Testis (tissue), 2 donors: Measurements from ENCODE around the gene RNU4-1.

Source experiments
- CTCF ChIP-seq, 3 experiments: fragments of 450-650 bp in 2 of 3; fragments of 200-600 bp in 1 of 3; sonication (generic) in 1 of 3; IDR thresholded peaks; one replicate each; pipeline ENCODE4 v1.5.1; 2016 to 2019; ENCODE audit warnings: antibody characterized with exemption in 3 of 3, mild to moderate bottlenecking in 2 of 3, moderate library complexity in 1 of 3
- POLR2A ChIP-seq: fragments of 450-650 bp; IDR thresholded peaks from one replicate; pipeline ENCODE4 v1.6.1; 2017; ENCODE audit warnings: antibody characterized with exemption, mild to moderate bottlenecking, moderate library complexity

GRCh38 chr12:120290609-120291305 lies 2.3 kb downstream of the RNU4-1 start:
- TF ChIP-seq CTCF (IDR thresholded peaks at IDR 0.05) (no peak), POLR2A (no peak)
